ENCODE results near the gene NPRL2. TPM values are rescaled to one million over a fixed set of nuclear protein-coding genes. Genes with fewer than 3 reads are reported as not detected.

The NPRL2 gene
- total and polyA plus RNA-seq, 2 experiments from 2014 or later: 17.9 to 28.9 TPM

- Histone ChIP-seq H3F3A (ENCODE audit: insufficient read depth) (no peaks in the 10 kb centered on the region), H3K9ac (no peak overlapping the region), H3K4me3 (no peak overlapping the region), H3K27ac (no peak overlapping the region), H3K4me1 (ENCODE audit: insufficient read depth) (no peaks in the 10 kb centered on the region), H3K36me3 (ENCODE audit: low read depth) (no peaks in the 10 kb centered on the region), H4K20me1 (ENCODE audit: insufficient read depth) (no peaks in the 10 kb centered on the region), H2AFZ (0 out of 2 replicates have a peak overlapping the region, but pooled peaks have one; percentile 26), H3K4me2 (ENCODE audit: unreplicated experiment) (no peak overlapping the region), H3K27me3 (replicated peaks; ENCODE audit: insufficient read depth) (peaks cover 22% of the 10 kb centered on the region), H3K9me2 (ENCODE audit: insufficient read depth) (no peaks in the 10 kb centered on the region), H3K9me3 (ENCODE audit: low read depth) (no peaks in the 10 kb centered on the region), H3K79me2 (ENCODE audit: insufficient read depth) (no peaks in the 10 kb centered on the region)
- TF ChIP-seq EZH2 (IDR thresholded peaks at IDR 0.05; ENCODE audit: insufficient read depth, poor library complexity, severe bottlenecking): no peak
- no peak for TF ChIP-seq EZH2phosphoT487 (IDR thresholded peaks at IDR 0.05; ENCODE audit: insufficient read depth, low read depth)
- peak; percentile 38 for DNase-seq
- in situ Hi-C loops (cut with MboI): no loop called here
- WGBS, 2 experiments (ENCODE audit: low coverage in 1 of 2, low lambda C conversion rate in 2 of 2, missing lambda C conversion rate in 2 of 2): 7 to 8% methylated on average over 25 of the region's 25 CpGs
Measured at GRCh38 chr3:50388016-50388719, 37.6 kb upstream of the NPRL2 start.

DNA sequence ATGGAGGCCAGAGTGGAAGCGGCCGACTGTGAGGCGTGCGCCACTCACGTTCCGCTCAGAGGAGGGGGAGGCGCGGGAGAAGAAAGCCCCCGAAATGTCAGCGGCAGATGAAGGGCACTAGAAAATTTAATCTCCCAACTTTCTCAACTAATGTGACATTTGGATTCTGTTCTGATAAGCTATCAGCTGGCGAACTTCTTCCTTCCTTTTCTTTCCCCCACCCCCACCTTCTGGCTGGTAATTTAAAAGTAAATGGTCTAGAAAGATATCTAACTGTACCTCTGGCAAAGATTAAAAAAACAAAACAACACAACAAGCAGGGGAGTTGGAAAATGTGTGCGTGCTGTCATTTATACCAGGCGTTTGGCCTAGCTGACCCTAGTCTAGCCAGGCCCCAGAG is 35.2 kb upstream of the NPRL2 start:
- Histone ChIP-seq H3F3A (ENCODE audit: insufficient read depth) (no peaks in the 10 kb centered on the region), H2AFZ (no peak overlapping the region), H3K27ac (no peak overlapping the region), H3K9ac (no peak overlapping the region), H4K20me1 (ENCODE audit: insufficient read depth) (no peaks in the 10 kb centered on the region), H3K9me2 (ENCODE audit: insufficient read depth) (no peaks in the 10 kb centered on the region), H3K4me1 (ENCODE audit: insufficient read depth) (no peaks in the 10 kb centered on the region), H3K79me2 (ENCODE audit: insufficient read depth) (no peaks in the 10 kb centered on the region), H3K4me3 (no peak overlapping the region), H3K36me3 (ENCODE audit: low read depth) (no peaks in the 10 kb centered on the region), H3K4me2 (ENCODE audit: unreplicated experiment) (no peak overlapping the region), H3K27me3 (replicated peaks; ENCODE audit: insufficient read depth) (peaks cover 22% of the 10 kb centered on the region), H3K9me3 (ENCODE audit: low read depth) (no peaks in the 10 kb centered on the region)
- in situ Hi-C loops (cut with MboI): no loop called here
- no peak for DNase-seq
- 83 to 86% methylated on average over 12 to 13 of the region's 13 CpGs for WGBS, 2 experiments (ENCODE audit: low coverage in 1 of 2, low lambda C conversion rate in 2 of 2, missing lambda C conversion rate in 2 of 2)
- no peak for TF ChIP-seq EZH2phosphoT487 (IDR thresholded peaks at IDR 0.05; ENCODE audit: insufficient read depth, low read depth)
- TF ChIP-seq EZH2 (IDR thresholded peaks at IDR 0.05; ENCODE audit: insufficient read depth, poor library complexity, severe bottlenecking): no peak

GRCh38 chr3:50383750-50384149 is 33.2 kb upstream of the NPRL2 start:
- H3K27me3 ChIP-seq (replicated peaks; ENCODE audit: insufficient read depth): peaks cover 22% of the 10 kb centered on the region
- H3K36me3 ChIP-seq (ENCODE audit: low read depth): no peaks in the 10 kb centered on the region
- H3K9me2 ChIP-seq (ENCODE audit: insufficient read depth): no peaks in the 10 kb centered on the region
- H3F3A ChIP-seq (ENCODE audit: insufficient read depth): no peaks in the 10 kb centered on the region
- no peak overlapping the region for H3K27ac ChIP-seq
- H3K9me3 ChIP-seq (ENCODE audit: low read depth): no peaks in the 10 kb centered on the region
- H3K9ac ChIP-seq: no peak overlapping the region
- WGBS, 2 experiments (ENCODE audit: low coverage in 1 of 2, low lambda C conversion rate in 2 of 2, missing lambda C conversion rate in 2 of 2): 77 to 81% methylated on average over 6 of the region's 6 CpGs
- H3K4me3 ChIP-seq: no peak overlapping the region
- in situ Hi-C loops (cut with MboI): no loop called here
- TF ChIP-seq EZH2 (IDR thresholded peaks at IDR 0.05; ENCODE audit: insufficient read depth, poor library complexity, severe bottlenecking) (no peak), EZH2phosphoT487 (IDR thresholded peaks at IDR 0.05; ENCODE audit: insufficient read depth, low read depth) (no peak)
- DNase-seq: no peak
- no peaks in the 10 kb centered on the region for H3K4me1 ChIP-seq (ENCODE audit: insufficient read depth)
- no peak overlapping the region for H2AFZ ChIP-seq
- H4K20me1 ChIP-seq (ENCODE audit: insufficient read depth): no peaks in the 10 kb centered on the region
- no peaks in the 10 kb centered on the region for H3K79me2 ChIP-seq (ENCODE audit: insufficient read depth)
- H3K4me2 ChIP-seq (ENCODE audit: unreplicated experiment): no peak overlapping the region

DNA sequence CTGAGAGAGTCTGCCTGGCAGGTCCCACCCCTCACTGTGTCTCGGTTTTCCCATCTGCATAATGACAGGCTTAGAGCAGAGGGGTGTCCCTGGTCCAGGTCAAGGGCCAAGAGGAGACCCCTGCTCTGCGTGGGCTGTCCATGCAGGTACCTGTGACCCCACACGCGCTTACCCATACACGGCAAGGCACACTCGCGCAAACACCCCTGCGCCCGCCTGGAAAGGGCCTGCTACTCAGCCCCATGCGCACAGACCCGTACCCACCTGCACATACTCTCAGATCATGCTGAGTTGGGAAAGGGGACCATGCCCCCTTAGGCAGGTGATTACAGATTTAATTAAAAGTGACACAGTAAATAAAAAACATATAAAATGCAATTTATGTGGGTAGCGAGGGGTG is 32.1 kb upstream of the NPRL2 start:
- no peak overlapping the region for H3K9ac ChIP-seq

More for the DNA sequence above, 32.1 kb upstream of the NPRL2 start:
- Histone ChIP-seq H3K27me3 (replicated peaks; ENCODE audit: insufficient read depth) (peaks cover 12% of the 10 kb centered on the region), H3F3A (ENCODE audit: insufficient read depth) (no peaks in the 10 kb centered on the region), H3K36me3 (ENCODE audit: low read depth) (no peaks in the 10 kb centered on the region), H3K4me3 (no peak overlapping the region), H4K20me1 (ENCODE audit: insufficient read depth) (no peaks in the 10 kb centered on the region), H3K9me3 (ENCODE audit: low read depth) (no peaks in the 10 kb centered on the region), H3K79me2 (ENCODE audit: insufficient read depth) (no peaks in the 10 kb centered on the region), H3K4me2 (ENCODE audit: unreplicated experiment) (no peak overlapping the region), H3K9me2 (ENCODE audit: insufficient read depth) (no peaks in the 10 kb centered on the region), H3K27ac (no peak overlapping the region), H3K4me1 (ENCODE audit: insufficient read depth) (no peaks in the 10 kb centered on the region), H2AFZ (no peak overlapping the region)
- WGBS, 2 experiments (ENCODE audit: low coverage in 1 of 2, low lambda C conversion rate in 2 of 2, missing lambda C conversion rate in 2 of 2): 69 to 75% methylated on average over 12 of the region's 12 CpGs
- in situ Hi-C loops (cut with MboI): no loop called here
- DNase-seq: no peak
- TF ChIP-seq EZH2phosphoT487 (IDR thresholded peaks at IDR 0.05; ENCODE audit: insufficient read depth, low read depth): no peak
- no peak for TF ChIP-seq EZH2 (IDR thresholded peaks at IDR 0.05; ENCODE audit: insufficient read depth, poor library complexity, severe bottlenecking)
